Astrocyte of the spinal cord (primary cell): ENCODE data around the gene ATG2A.

ENCODE experiments used
- DNase-seq: peaks from one replicate; pipeline ENCODE4 v3.0.0; 2011; ENCODE audit warnings: low read depth, low spot score
- H3K4me3 ChIP-seq: 2 replicates; pipeline ENCODE4 v1.5.1; 2011; ENCODE audit warnings: low read depth, mild to moderate bottlenecking, low read length, moderate library complexity
- in situ Hi-C: cut with HindIII; loops from 2 replicates; pipeline ENCODE4 v1.10.0; 2017; ENCODE audit warnings: low sequenced_read_pairs
- TF ChIP-seq, protein P1 (sequence below): IDR thresholded peaks from 2 replicates; pipeline ENCODE4 v1.5.1; 2012; ENCODE audit warnings: low read depth, mild to moderate bottlenecking, low read length, inconsistent platforms

ATG2A gene

DNA sequence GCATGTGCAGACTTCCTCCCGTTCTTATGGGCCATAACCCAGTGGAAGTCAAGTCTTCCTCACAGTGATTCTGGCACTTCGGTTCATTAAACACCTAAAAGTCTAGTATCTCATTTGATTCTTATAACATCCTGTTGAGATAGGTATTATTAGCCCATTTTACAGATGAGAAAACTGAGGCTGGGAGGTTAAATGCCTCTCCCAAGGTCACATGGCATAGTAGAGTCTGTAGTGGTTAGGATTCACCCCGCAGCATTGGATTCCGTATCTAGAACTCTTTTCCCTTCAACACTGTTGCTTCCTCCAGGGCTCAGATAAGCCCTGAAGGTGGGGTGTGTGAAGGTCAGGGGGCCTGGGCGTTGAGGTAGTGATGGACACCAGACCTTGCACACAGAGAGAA lies 15.3 kb upstream of the ATG2A start:
- TF ChIP-seq, protein P1, sequence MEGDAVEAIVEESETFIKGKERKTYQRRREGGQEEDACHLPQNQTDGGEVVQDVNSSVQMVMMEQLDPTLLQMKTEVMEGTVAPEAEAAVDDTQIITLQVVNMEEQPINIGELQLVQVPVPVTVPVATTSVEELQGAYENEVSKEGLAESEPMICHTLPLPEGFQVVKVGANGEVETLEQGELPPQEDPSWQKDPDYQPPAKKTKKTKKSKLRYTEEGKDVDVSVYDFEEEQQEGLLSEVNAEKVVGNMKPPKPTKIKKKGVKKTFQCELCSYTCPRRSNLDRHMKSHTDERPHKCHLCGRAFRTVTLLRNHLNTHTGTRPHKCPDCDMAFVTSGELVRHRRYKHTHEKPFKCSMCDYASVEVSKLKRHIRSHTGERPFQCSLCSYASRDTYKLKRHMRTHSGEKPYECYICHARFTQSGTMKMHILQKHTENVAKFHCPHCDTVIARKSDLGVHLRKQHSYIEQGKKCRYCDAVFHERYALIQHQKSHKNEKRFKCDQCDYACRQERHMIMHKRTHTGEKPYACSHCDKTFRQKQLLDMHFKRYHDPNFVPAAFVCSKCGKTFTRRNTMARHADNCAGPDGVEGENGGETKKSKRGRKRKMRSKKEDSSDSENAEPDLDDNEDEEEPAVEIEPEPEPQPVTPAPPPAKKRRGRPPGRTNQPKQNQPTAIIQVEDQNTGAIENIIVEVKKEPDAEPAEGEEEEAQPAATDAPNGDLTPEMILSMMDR = no peak
- no peak for DNase-seq
- H3K4me3 ChIP-seq = no peak overlapping the region
- in situ Hi-C loops = no loop called here

DNA sequence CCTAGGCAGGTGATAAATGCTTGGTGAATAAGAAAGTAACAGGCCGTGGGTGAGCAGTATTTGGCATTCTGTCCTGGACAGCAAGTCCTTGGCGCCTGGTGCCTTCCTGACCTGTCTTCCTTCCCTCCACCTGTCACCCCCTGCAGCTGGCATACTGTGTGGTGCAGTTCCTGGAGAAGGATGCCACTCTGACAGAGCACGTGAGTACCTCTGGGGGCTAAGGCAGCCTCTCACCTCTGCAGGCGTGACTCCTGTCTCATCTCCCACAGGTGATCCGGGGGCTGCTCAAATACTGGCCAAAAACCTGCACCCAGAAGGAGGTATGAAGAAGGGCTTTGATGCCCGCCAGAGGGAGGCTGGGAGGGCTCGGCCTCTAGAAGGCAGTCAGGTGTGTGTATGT lies 14.3 kb upstream of the ATG2A start:
- in situ Hi-C loops = no loop called here
- DNase-seq = no peak
- TF ChIP-seq, protein P1 = no peak
- H3K4me3 ChIP-seq = no peak overlapping the region

DNA sequence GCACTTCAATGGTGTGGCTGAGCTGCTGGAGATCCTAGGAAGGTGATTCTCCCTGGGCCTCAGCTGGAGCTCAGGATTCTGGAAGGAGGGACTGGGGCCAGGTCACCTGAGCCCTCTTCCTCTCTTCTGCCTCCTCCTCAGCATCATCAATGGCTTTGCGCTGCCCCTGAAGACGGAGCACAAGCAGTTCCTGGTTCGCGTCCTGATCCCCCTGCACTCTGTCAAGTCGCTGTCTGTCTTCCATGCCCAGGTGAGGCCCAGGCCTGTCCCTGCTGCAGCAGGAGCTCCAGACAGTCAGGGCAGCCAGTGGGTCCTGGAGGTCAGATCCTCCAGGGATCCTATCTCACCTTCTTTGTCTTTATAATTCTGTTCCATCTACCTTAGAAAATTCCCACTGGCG lies 13.3 kb upstream of the ATG2A start:
- in situ Hi-C loops = no loop called here
- DNase-seq = no peak
- no peak overlapping the region for H3K4me3 ChIP-seq
- TF ChIP-seq, protein P1 = no peak

DNA sequence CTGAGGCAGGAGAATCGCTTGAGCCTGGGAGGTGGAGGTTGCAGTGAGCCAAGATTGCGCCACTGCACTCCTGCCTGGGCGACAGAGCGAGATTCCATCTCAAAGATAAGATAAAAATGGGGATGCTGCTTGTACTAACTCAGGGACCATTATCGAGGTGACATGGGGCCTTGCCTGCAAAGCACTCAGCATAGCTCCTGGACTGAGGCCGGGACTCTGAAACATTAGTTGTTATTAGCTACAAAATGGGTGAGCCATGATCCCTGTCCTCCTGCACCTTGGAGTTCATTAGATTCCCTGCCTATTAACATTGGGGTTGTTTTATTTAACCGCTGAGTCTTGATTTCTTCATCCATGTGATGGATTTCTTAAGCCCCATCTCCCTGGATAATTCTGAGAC lies 12.6 kb upstream of the ATG2A start:
- no peak for DNase-seq
- TF ChIP-seq, protein P1 = no peak
- in situ Hi-C loops = no loop called here
- H3K4me3 ChIP-seq = no peak overlapping the region

DNA sequence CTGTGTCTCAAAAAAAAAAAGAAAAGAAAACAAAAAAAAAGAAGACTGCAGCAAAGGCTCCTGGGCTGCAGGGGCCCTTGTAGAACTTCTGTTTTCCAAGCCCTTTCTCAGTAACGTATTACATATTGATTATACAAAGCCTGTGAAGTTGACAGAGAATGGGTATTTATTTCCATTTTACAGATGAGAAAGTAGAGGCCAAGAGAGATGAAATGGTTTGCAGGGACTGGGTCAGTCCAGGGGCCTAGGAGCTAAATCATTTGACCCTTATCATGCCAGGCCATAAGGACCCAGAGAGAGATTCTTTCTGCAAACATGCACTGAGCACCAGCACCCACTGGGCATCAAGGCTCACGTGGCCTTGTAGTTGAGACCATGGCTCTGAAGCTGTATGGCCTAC lies 11.9 kb upstream of the ATG2A start:
- TF ChIP-seq, protein P1 = no peak
- H3K4me3 ChIP-seq = no peak overlapping the region
- in situ Hi-C loops = no loop called here
- DNase-seq = no peak

DNA sequence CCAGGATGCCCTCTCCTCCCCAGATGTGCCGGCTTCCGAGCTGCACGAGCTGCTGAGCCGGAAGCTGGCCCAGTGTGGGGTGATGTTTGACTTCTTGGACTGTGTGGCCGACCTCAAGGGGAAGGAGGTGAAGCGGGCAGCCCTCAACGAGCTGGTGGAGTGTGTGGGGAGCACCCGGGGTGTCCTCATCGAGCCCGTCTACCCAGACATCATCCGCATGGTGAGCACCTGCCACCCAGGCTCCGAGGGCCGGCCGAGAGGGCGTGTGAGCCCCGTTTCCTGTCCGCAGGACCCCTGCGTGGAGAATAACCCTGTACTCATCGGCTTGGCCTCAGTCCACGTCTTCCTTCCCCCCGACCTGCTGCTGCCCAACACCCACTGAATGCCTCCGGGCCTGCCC lies 9.7 kb upstream of the ATG2A start:
- in situ Hi-C loops = no loop called here
- DNase-seq = no peak
- TF ChIP-seq, protein P1 = no peak
- H3K4me3 ChIP-seq = no peak overlapping the region
